Measurements from ENCODE around the gene TCEA2.
"Not testable (repeated sequence)": the region's sequence is repeated elsewhere in the genome, so short reads cannot be mapped to it uniquely, and the experiment has no call there.

Gene TCEA2

GRCh38 chr20:64084685-64085152 is 21.7 kb downstream of the TCEA2 start:
- Histone ChIP-seq H3K4me2 (ENCODE audit: low read length) (no peak overlapping the region), H2AFZ (peak overlapping the region; percentile 91), H3K9ac (no peak overlapping the region), H3K4me1 (peaks cover 16% of the 10 kb centered on the region), H3K27ac (peak overlapping the region; percentile 65), H3K4me3 (ENCODE audit: low read depth, low read length) (no peak overlapping the region), H3K9me3 (ENCODE audit: control insufficient read depth, low read length) (no peaks in the 10 kb centered on the region), H3K36me3 (ENCODE audit: control insufficient read depth, insufficient read depth, low read length) (no peaks in the 10 kb centered on the region), H3K27me3 (ENCODE audit: control insufficient read depth, insufficient read depth, low read length) (no peaks in the 10 kb centered on the region), H3K79me2 (no peaks in the 10 kb centered on the region)
- TF ChIP-seq CTCF (IDR thresholded peaks at IDR 0.05) = no peak

- no peak for TF ChIP-seq CTCF (IDR thresholded peaks at IDR 0.05)
- Histone ChIP-seq H3K4me2 (ENCODE audit: low read length) (no peak overlapping the region), H3K9me3 (ENCODE audit: control insufficient read depth, low read length) (no peaks in the 10 kb centered on the region), H2AFZ (no peak overlapping the region), H3K9ac (no peak overlapping the region), H3K4me3 (ENCODE audit: low read depth, low read length) (no peak overlapping the region), H3K27me3 (ENCODE audit: control insufficient read depth, insufficient read depth, low read length) (no peaks in the 10 kb centered on the region), H3K36me3 (ENCODE audit: control insufficient read depth, insufficient read depth, low read length) (no peaks in the 10 kb centered on the region), H3K79me2 (no peaks in the 10 kb centered on the region), H3K27ac (no peak overlapping the region), H3K4me1 (peaks cover 16% of the 10 kb centered on the region)
These were observed 23.8 kb downstream of the TCEA2 start for GRCh38 chr20:64086801-64087200.

- H2AFZ ChIP-seq; H3K27me3 ChIP-seq (ENCODE audit: control insufficient read depth, insufficient read depth, low read length); H3K9me3 ChIP-seq (ENCODE audit: control insufficient read depth, low read length); H3K4me3 ChIP-seq (ENCODE audit: low read depth, low read length); H3K9ac ChIP-seq; H3K4me2 ChIP-seq (ENCODE audit: low read length); H3K79me2 ChIP-seq; H3K36me3 ChIP-seq (ENCODE audit: control insufficient read depth, insufficient read depth, low read length); H3K27ac ChIP-seq: not testable (repeated sequence)
- H3K4me1 ChIP-seq = peaks cover 14% of the 10 kb centered on the region
These were observed 24.3 kb downstream of the TCEA2 start for GRCh38 chr20:64087226-64087825.

GRCh38 chr20:64088586-64088985 is 25.6 kb downstream of the TCEA2 start:
- not testable (repeated sequence) for H3K4me2 ChIP-seq (ENCODE audit: low read length); H3K79me2 ChIP-seq; H2AFZ ChIP-seq; H3K9ac ChIP-seq; H3K9me3 ChIP-seq (ENCODE audit: control insufficient read depth, low read length); H3K27ac ChIP-seq; H3K4me3 ChIP-seq (ENCODE audit: low read depth, low read length); H3K36me3 ChIP-seq (ENCODE audit: control insufficient read depth, insufficient read depth, low read length); H3K27me3 ChIP-seq (ENCODE audit: control insufficient read depth, insufficient read depth, low read length)
- peaks cover 12% of the 10 kb centered on the region for H3K4me1 ChIP-seq

- Histone ChIP-seq H3K9me3 (ENCODE audit: control insufficient read depth, low read length) (no peaks in the 10 kb centered on the region), H2AFZ (no peak overlapping the region), H3K4me3 (ENCODE audit: low read depth, low read length) (no peak overlapping the region), H3K9ac (no peak overlapping the region), H3K27me3 (ENCODE audit: control insufficient read depth, insufficient read depth, low read length) (no peaks in the 10 kb centered on the region), H3K4me2 (ENCODE audit: low read length) (no peak overlapping the region), H3K4me1 (peaks cover 5% of the 10 kb centered on the region), H3K36me3 (ENCODE audit: control insufficient read depth, insufficient read depth, low read length) (no peaks in the 10 kb centered on the region), H3K27ac (no peak overlapping the region), H3K79me2 (no peaks in the 10 kb centered on the region)
- no peak for TF ChIP-seq CTCF (IDR thresholded peaks at IDR 0.05)
These were observed 27.2 kb downstream of the TCEA2 start for GRCh38 chr20:64090165-64090564.

GRCh38 chr20:64091340-64091739 is 28.3 kb downstream of the TCEA2 start:
- Histone ChIP-seq H3K9ac (no peak overlapping the region), H3K79me2 (no peaks in the 10 kb centered on the region), H3K4me2 (ENCODE audit: low read length) (no peak overlapping the region), H3K27me3 (ENCODE audit: control insufficient read depth, insufficient read depth, low read length) (no peaks in the 10 kb centered on the region), H3K27ac (no peak overlapping the region), H3K9me3 (ENCODE audit: control insufficient read depth, low read length) (no peaks in the 10 kb centered on the region), H2AFZ (no peak overlapping the region), H3K4me1 (peaks cover 15% of the 10 kb centered on the region), H3K4me3 (ENCODE audit: low read depth, low read length) (no peak overlapping the region), H3K36me3 (ENCODE audit: control insufficient read depth, insufficient read depth, low read length) (no peaks in the 10 kb centered on the region)
- no peak for TF ChIP-seq CTCF (IDR thresholded peaks at IDR 0.05)

Measured in parathyroid adenoma (tissue), 2 donors.